ENCODE results near the gene OSBPL10.

DNA sequence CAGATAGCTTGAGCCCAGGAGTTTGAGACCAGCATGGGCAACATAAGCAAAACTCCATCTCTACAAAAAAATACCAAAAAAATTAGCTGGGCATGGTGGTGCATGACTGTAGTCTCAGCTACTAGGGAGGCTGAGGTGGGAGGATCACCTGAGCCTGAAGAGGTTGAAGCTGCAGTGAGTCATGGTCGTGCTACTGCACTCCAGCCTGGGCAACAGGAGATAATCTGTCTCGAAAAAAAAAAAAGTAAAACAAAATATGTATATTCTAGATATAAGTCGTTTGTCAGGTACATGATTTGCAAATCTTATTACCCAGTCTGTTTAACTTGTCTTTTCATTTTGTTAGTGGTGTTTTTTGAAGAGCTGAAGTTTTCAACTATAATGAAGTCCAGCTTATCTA lies 40.7 kb upstream of the OSBPL10 start:
- TF ChIP-seq, protein P1, sequence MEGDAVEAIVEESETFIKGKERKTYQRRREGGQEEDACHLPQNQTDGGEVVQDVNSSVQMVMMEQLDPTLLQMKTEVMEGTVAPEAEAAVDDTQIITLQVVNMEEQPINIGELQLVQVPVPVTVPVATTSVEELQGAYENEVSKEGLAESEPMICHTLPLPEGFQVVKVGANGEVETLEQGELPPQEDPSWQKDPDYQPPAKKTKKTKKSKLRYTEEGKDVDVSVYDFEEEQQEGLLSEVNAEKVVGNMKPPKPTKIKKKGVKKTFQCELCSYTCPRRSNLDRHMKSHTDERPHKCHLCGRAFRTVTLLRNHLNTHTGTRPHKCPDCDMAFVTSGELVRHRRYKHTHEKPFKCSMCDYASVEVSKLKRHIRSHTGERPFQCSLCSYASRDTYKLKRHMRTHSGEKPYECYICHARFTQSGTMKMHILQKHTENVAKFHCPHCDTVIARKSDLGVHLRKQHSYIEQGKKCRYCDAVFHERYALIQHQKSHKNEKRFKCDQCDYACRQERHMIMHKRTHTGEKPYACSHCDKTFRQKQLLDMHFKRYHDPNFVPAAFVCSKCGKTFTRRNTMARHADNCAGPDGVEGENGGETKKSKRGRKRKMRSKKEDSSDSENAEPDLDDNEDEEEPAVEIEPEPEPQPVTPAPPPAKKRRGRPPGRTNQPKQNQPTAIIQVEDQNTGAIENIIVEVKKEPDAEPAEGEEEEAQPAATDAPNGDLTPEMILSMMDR (IDR thresholded peaks at IDR 0.05) = no peak
- no peak for TF ChIP-seq POLR2AphosphoS5 (IDR thresholded peaks at IDR 0.05)
